NT2/D1 (cell line): ENCODE measurements around the gene RPS24.

Experiments
- DNase-seq: peaks from one replicate; pipeline ENCODE4 v3.0.0-alpha.2; 2011; ENCODE audit warnings: low read depth, low spot score
- H3K27me3 ChIP-seq: 2 replicates; pipeline ENCODE4 v1.6.0; 2011; ENCODE audit warnings: mild to moderate bottlenecking; ENCODE audit not compliant: insufficient read length, insufficient read depth
- H3K36me3 ChIP-seq: 2 replicates; pipeline ENCODE4 v1.6.1; 2011; ENCODE audit warnings: mild to moderate bottlenecking, low read length, mixed read lengths; ENCODE audit not compliant: insufficient read depth, insufficient read length
- H3K4me1 ChIP-seq: 2 replicates; pipeline ENCODE4 v1.5.1; 2011; ENCODE audit not compliant: insufficient read depth, insufficient read length
- H3K4me3 ChIP-seq: 2 replicates; pipeline ENCODE4 v1.5.1; 2011; ENCODE audit warnings: low read depth; ENCODE audit not compliant: insufficient read length
- H3K9ac ChIP-seq: 2 replicates; pipeline ENCODE4 v1.6.0; 2011; ENCODE audit warnings: low read depth; ENCODE audit not compliant: insufficient read length
- H3K9me3 ChIP-seq: 2 replicates; pipeline ENCODE4 v1.5.1; 2011; ENCODE audit warnings: mild to moderate bottlenecking, low read length; ENCODE audit not compliant: insufficient read depth
- SUZ12 ChIP-seq: IDR thresholded peaks from 2 replicates; pipeline ENCODE4 v1.6.1; 2011; ENCODE audit not compliant: insufficient read length, insufficient read depth; ENCODE audit errors: extremely low read depth
- YY1 ChIP-seq: IDR thresholded peaks from 2 replicates; pipeline ENCODE4 v1.6.1; 2011; ENCODE audit not compliant: insufficient read length, insufficient read depth
- ZNF274 ChIP-seq: IDR thresholded peaks from 2 replicates; pipeline ENCODE4 v1.6.1; 2011; ENCODE audit warnings: mild to moderate bottlenecking, low read depth, low read length

Gene RPS24

DNA sequence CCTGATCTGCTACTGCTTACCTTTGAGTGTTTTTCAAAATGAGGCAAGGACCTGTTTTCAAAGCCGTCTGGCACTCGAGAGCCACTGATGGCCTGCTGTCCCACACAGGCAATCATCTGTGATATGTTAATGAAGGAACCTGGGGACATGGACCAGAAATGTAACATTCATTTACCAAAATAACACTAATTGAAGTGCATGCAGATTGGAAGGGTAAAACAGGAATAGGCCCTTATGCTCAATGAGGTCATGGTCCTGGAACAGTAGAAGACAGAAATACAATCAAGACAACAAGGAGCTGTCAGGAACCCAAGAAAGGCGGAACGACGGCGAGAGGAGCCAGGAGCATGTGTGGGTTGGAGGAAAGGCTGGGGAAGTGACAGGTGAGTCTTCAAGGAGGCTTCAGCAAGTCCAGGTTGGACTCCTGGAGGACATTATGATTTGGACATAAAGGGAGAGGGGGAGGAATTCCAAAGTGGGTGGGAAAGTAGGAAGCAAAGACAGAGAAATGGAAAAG lies 32.6 kb upstream of the RPS24 start:
- Histone ChIP-seq H3K9ac (no peak overlapping the region), H3K9me3 (no peaks in the 10 kb centered on the region), H3K36me3 (peaks cover 65% of the 10 kb centered on the region), H3K4me1 (no peaks in the 10 kb centered on the region), H3K27me3 (no peaks in the 10 kb centered on the region), H3K4me3 (no peak overlapping the region)
- TF ChIP-seq ZNF274: no peak
- TF ChIP-seq YY1: no peak
- TF ChIP-seq SUZ12: no peak
- no peak for DNase-seq

DNA sequence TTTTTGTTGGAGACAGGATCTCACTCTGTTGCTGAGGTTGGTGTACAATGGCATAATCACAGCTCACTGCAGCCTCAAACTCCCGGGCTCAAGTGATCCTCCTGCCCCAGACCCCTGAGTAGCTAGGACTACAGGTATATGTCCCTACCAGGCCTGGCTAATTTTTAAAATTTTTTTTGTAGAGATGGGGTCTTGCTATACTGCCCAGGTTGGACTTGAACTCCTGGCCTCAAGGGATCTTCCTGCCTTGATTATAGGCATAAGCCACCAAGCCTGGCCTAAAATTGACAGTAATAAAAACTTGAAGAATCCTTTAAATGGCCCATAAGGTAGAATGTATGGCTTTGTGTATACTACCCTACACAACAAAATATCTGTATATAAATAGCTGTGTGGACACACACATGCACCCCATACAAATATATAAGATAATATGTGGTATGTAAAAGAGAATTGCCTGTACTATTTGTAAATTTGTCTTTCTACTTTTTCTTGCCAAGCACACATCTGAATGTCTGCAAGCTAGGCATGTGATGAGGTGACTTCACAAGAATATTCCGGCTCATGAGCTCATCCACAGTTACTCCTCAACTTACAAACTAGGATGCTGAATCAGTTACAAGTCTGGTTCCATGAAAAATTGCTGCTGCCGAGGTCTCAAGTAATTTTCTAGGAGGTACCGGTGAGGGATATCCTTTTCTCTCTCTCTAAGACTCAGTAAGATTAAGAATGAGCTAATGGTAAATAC lies 30.9 kb upstream of the RPS24 start:
- Histone ChIP-seq H3K36me3 (peaks cover 77% of the 10 kb centered on the region), H3K9ac (no peak overlapping the region), H3K27me3 (no peaks in the 10 kb centered on the region), H3K4me1 (no peaks in the 10 kb centered on the region), H3K9me3 (no peaks in the 10 kb centered on the region), H3K4me3 (no peak overlapping the region)
- TF ChIP-seq ZNF274 (no peak), SUZ12 (no peak)
- DNase-seq: no peak

DNA sequence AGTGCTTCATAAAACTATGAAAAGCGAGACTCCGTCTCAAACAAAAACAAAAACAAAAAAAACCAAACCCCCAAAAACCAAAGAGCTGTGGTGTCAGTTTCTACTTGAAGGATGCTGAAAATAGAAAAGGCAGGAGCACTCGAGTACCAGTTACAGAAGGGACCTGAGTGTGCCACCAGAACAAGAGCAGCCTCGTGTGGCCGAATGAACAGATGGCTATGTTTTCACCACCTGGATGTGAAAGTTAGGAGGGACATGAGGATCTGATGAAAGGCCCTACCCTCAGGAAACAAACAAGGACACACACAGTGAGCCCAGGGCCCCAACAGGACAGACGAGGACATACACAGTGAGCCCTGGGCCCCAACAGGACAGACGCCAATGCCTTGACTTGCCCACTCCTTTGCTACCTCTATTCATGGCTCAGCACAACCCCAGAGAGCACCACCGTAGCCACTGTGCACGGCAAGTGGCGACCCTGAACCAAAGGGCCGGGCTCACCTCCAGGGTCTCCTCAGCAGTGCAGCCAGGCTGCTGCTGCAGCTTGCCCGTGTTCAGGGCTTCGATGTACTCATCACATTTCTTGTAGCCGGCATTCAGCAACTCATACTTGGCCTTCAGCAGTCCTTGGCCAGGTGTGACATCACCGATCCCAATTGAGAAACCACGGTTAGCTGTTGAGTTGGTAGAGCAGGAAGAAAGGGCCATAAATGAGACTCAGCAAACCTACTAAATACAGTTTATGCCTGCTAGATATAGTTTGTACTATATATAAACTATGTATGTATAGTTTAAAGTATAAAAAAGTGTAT lies 29.2 kb upstream of the RPS24 start:
- Histone ChIP-seq H3K4me1 (no peaks in the 10 kb centered on the region), H3K9ac (no peak overlapping the region), H3K4me3 (no peak overlapping the region), H3K27me3 (no peaks in the 10 kb centered on the region), H3K9me3 (no peaks in the 10 kb centered on the region), H3K36me3 (peaks cover 87% of the 10 kb centered on the region)
- no peak for TF ChIP-seq YY1
- no peak for TF ChIP-seq SUZ12
- no peak for TF ChIP-seq ZNF274
- no peak for DNase-seq

DNA sequence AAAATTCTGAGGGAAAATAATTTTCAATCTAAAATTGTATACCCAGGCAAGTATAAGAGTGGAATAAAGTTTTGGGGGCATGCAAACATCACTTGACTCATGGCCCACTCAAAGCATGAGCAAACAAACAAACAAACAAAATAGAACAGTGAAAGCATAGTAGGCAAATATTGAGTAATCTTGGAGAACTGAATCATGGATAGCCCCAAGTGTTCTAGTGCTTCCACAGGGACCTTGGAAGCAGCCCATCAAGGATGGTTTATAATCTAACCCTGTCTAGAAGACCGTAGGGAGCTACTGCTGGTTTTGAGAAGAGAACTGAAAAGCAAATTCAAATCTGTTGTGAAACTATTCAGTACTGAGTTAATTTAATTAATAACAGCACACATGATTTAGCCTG lies 26.5 kb upstream of the RPS24 start:
- TF ChIP-seq ZNF274 (no peak), YY1 (no peak), SUZ12 (no peak)
- Histone ChIP-seq H3K27me3 (no peaks in the 10 kb centered on the region), H3K9me3 (no peaks in the 10 kb centered on the region), H3K4me3 (no peak overlapping the region), H3K9ac (no peak overlapping the region), H3K36me3 (peaks cover 85% of the 10 kb centered on the region), H3K4me1 (no peaks in the 10 kb centered on the region)
- no peak for DNase-seq

DNA sequence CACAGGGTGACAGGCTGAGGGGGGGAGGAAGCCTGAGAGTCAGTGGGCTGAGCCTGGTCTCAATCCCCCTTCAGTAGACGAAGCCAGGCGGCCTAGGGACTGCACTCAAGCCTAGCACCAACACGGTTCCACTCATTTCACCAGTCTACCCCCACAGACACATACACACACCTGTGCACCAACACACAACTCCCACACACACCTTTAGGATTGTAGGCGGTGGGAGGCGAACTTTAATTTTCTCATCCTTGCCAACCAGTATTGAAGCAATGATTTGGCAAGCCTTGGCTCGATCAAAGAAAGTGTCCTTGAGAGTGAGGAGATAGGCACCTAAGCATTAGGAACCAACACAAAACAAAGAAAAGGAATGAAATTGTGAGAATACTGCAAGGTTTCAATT lies 24.0 kb upstream of the RPS24 start:
- H3K36me3 ChIP-seq: peaks cover 83% of the 10 kb centered on the region
- TF ChIP-seq SUZ12 (no peak), YY1 (no peak)
- no peaks in the 10 kb centered on the region for H3K27me3 ChIP-seq
- H3K9me3 ChIP-seq: no peaks in the 10 kb centered on the region
- DNase-seq: no peak
- H3K4me3 ChIP-seq: no peak overlapping the region
- no peaks in the 10 kb centered on the region for H3K4me1 ChIP-seq
- H3K9ac ChIP-seq: no peak overlapping the region

GRCh38 chr10:78010278-78010677 lies 23.4 kb upstream of the RPS24 start:
- H3K9ac ChIP-seq: no peak overlapping the region
- peaks cover 81% of the 10 kb centered on the region for H3K36me3 ChIP-seq
- H3K9me3 ChIP-seq: no peaks in the 10 kb centered on the region
- TF ChIP-seq YY1 (no peak), ZNF274 (no peak), SUZ12 (no peak)
- no peaks in the 10 kb centered on the region for H3K27me3 ChIP-seq
- no peak for DNase-seq
- H3K4me3 ChIP-seq: no peak overlapping the region
- H3K4me1 ChIP-seq: no peaks in the 10 kb centered on the region

DNA sequence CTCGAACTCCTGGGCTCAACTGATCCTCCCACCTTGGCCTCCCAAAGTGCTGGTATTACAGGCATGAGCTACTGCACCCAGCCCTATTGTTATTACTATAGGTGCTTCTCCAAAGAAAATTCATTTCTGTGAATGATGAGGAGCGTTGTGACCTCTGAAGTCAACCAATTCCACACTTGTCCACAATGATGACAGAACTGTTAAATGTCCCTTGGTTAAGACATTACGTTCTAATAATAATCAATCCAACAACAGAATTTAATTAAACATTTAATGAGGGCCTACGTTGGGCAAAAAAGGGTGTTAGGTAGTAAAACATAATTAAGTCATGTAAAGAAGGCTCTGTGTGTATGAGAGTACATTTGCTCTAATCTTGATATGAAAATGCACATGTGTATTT lies 22.6 kb upstream of the RPS24 start:
- Histone ChIP-seq H3K27me3 (no peaks in the 10 kb centered on the region), H3K9ac (no peak overlapping the region), H3K36me3 (peaks cover 81% of the 10 kb centered on the region), H3K4me1 (no peaks in the 10 kb centered on the region), H3K9me3 (no peaks in the 10 kb centered on the region), H3K4me3 (no peak overlapping the region)
- TF ChIP-seq SUZ12 (no peak), YY1 (no peak)
- no peak for DNase-seq
